Esophagus muscularis mucosa (tissue), 4 donors: Measurements from ENCODE around the gene PLA2G2A.

Source experiments
- EP300 ChIP-seq: sonication (generic); formaldehyde crosslinking; IDR thresholded peaks from one replicate; pipeline ENCODE4 v1.6.1; 2017; ENCODE audit warnings: antibody characterized with exemption
- POLR2A ChIP-seq: fragments of 450-650 bp; IDR thresholded peaks from one replicate; pipeline ENCODE4 v1.6.1; 2017; ENCODE audit warnings: antibody characterized with exemption, moderate library complexity, mild to moderate bottlenecking, low read depth
- POLR2AphosphoS5 ChIP-seq, 2 donors: sonication (generic); formaldehyde crosslinking; IDR thresholded peaks; one replicate each; pipeline ENCODE4 v1.6.1; 2017; ENCODE audit warnings: antibody characterized with exemption in 2 of 2
- TF ChIP-seq, protein P1 (sequence below), 3 experiments: fragments of 200-600 bp in 2 of 3; fragments of 450-650 bp in 1 of 3; sonication (generic) in 2 of 3; IDR thresholded peaks; one replicate each; pipeline ENCODE4 v1.5.1; 2017 to 2019; ENCODE audit warnings: antibody characterized with exemption in 3 of 3, mild to moderate bottlenecking in 2 of 3, moderate library complexity in 1 of 3

DNA sequence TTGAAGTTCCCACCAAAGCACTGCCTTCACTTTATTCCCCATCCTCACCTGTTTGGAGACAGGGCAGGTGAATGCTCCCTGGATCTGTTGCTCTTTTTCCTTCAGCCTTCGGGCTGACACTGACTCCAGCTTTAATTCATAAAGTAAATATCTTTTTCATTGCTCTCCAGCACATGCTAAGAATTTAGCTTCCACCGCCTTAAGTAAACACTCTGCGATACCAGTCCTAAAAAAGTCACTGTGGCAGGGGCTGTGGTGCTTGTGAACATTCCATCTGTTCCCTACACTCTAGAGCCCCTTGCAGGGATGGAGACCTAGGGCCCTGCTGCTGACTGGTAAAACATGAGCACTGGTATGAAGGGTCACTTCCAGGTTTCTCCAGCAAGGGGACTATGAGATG lies 896 bp upstream of the PLA2G2A start:
- TF ChIP-seq, protein P1, sequence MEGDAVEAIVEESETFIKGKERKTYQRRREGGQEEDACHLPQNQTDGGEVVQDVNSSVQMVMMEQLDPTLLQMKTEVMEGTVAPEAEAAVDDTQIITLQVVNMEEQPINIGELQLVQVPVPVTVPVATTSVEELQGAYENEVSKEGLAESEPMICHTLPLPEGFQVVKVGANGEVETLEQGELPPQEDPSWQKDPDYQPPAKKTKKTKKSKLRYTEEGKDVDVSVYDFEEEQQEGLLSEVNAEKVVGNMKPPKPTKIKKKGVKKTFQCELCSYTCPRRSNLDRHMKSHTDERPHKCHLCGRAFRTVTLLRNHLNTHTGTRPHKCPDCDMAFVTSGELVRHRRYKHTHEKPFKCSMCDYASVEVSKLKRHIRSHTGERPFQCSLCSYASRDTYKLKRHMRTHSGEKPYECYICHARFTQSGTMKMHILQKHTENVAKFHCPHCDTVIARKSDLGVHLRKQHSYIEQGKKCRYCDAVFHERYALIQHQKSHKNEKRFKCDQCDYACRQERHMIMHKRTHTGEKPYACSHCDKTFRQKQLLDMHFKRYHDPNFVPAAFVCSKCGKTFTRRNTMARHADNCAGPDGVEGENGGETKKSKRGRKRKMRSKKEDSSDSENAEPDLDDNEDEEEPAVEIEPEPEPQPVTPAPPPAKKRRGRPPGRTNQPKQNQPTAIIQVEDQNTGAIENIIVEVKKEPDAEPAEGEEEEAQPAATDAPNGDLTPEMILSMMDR (IDR thresholded peaks at IDR 0.05): no peak
- TF ChIP-seq POLR2A: no peak
- TF ChIP-seq POLR2AphosphoS5 (IDR thresholded peaks at IDR 0.05): no peak
- TF ChIP-seq EP300: no peak
